Gastroesophageal sphincter (tissue), 4 donors: ENCODE measurements around the gene TMEM184A. TPM values are rescaled to one million over a fixed set of nuclear protein-coding genes. Genes with fewer than 3 reads are reported as not detected.

ENCODE experiments used
- ATAC-seq: fragments of 150-250 bp; one replicate; pipeline ENCODE4 v1.9.1; 2016; ENCODE audit warnings: mild to moderate bottlenecking, moderate library complexity
- H3K27ac ChIP-seq, 4 donors: fragments of 200-600 bp; sonication (generic) in 3 of 4; 1 replicate in 3 of 4; 2 replicates in 1 of 4; pipeline ENCODE4 v1.5.1; 2016 to 2019
- H3K27me3 ChIP-seq: fragments of 200-600 bp; sonication (generic); one replicate; pipeline ENCODE4 v1.5.1; 2019
- H3K36me3 ChIP-seq, 2 donors: fragments of 200-600 bp; sonication (generic); one replicate each; pipeline ENCODE4 v1.5.1; 2019; ENCODE audit warnings: control low read depth in 1 of 2
- H3K4me1 ChIP-seq, 3 donors: fragments of 200-600 bp; sonication (generic); 1 replicate in 2 of 3; 2 replicates in 1 of 3; pipeline ENCODE4 v1.5.1; 2016 to 2019; ENCODE audit warnings: control low read depth in 2 of 3
- H3K4me3 ChIP-seq, 2 donors: fragments of 200-600 bp; sonication (generic); one replicate each; pipeline ENCODE4 v1.5.1; 2019; ENCODE audit warnings: mild to moderate bottlenecking in 1 of 2, moderate library complexity in 1 of 2
- H3K9me3 ChIP-seq, 3 donors: fragments of 200-600 bp; sonication (generic); one replicate each; pipeline ENCODE4 v1.5.1; 2017 to 2019; ENCODE audit warnings: control low read depth in 2 of 3
- CTCF ChIP-seq, 4 experiments: fragments of 200-600 bp in 2 of 4; fragments of 450-650 bp in 2 of 4; sonication (generic) in 1 of 4; IDR thresholded peaks; one replicate each; pipeline ENCODE4 v1.5.1; 2017 to 2019; ENCODE audit warnings: antibody characterized with exemption in 4 of 4, mild to moderate bottlenecking in 2 of 4, moderate library complexity in 2 of 4
- EP300 ChIP-seq: sonication (generic); formaldehyde crosslinking; IDR thresholded peaks from one replicate; pipeline ENCODE4 v1.6.1; 2017; ENCODE audit warnings: antibody characterized with exemption, mild to moderate bottlenecking
- POLR2A ChIP-seq, 2 donors: fragments of 450-650 bp; IDR thresholded peaks; one replicate each; pipeline ENCODE4 v1.6.1; 2017; ENCODE audit warnings: antibody characterized with exemption in 2 of 2, mild to moderate bottlenecking in 2 of 2, moderate library complexity in 1 of 2
- POLR2AphosphoS5 ChIP-seq: sonication (generic); formaldehyde crosslinking; IDR thresholded peaks from one replicate; pipeline ENCODE4 v1.6.1; 2017; ENCODE audit warnings: antibody characterized with exemption
- WGBS, 2 donors: methylation state at CpG; one replicate each; pipeline ENCODE4 v1.1.5; 2018; ENCODE audit warnings: low coverage in 1 of 2; 5-methylcytosine and 5-hydroxymethylcytosine counted together
- total RNA-seq, 4 donors: library from RNA; depleted of rRNA; stranded (reverse); fragments of >200 nt; gene quantifications; one replicate each; pipeline ENCODE4 v1.1.0, GENCODE V29; 2016

Gene TMEM184A
- total RNA-seq, 4 donors from 2014 or later = 0.15 to 1.5 (median 0.31) TPM; not detected in 1

- 72% methylated on average over 5 of the region's 35 CpGs; no CpG with 5 or more reads in 1 of the 2 donors for WGBS, 2 donors
- H3K4me3 ChIP-seq = no peak overlapping the region
- H3K27ac ChIP-seq = no peak overlapping the region
- H3K36me3 ChIP-seq = peaks cover 0 to 22% of the 10 kb centered on the region in 2 donors
- ATAC-seq = no peak
- H3K27me3 ChIP-seq = no peaks in the 10 kb centered on the region
- H3K4me1 ChIP-seq = peaks cover 0 to 6% (median 0%) of the 10 kb centered on the region in 3 donors
- no peaks in the 10 kb centered on the region for H3K9me3 ChIP-seq
- no peak for TF ChIP-seq POLR2A (IDR thresholded peaks at IDR 0.05)
- TF ChIP-seq CTCF (IDR thresholded peaks at IDR 0.05) = no peak
- TF ChIP-seq POLR2AphosphoS5 = no peak
Observed at GRCh38 chr7:1547777-1548437, 8.1 kb downstream of the TMEM184A start.

- Histone ChIP-seq H3K9me3 (no peaks in the 10 kb centered on the region), H3K4me3 (no peak overlapping the region), H3K4me1 (peaks cover 0 to 6% (median 0%) of the 10 kb centered on the region in 3 donors), H3K27me3 (no peaks in the 10 kb centered on the region), H3K36me3 (peaks cover 0 to 29% of the 10 kb centered on the region in 2 donors), H3K27ac (no peak overlapping the region)
- 84% methylated on average over 12 of the region's 41 CpGs; no CpG with 5 or more reads in 1 of the 2 donors for WGBS, 2 donors
- TF ChIP-seq CTCF (IDR thresholded peaks at IDR 0.05) = no peak
- no peak for TF ChIP-seq POLR2A (IDR thresholded peaks at IDR 0.05)
- no peak for TF ChIP-seq EP300
- no peak for TF ChIP-seq POLR2AphosphoS5
- no peak for ATAC-seq
Observed at GRCh38 chr7:1546909-1547776, 8.9 kb downstream of the TMEM184A start.

- H3K4me1 ChIP-seq = peaks cover 0 to 6% (median 0%) of the 10 kb centered on the region in 3 donors
- no peaks in the 10 kb centered on the region for H3K9me3 ChIP-seq
- 94% methylated on average over 3 of the region's 28 CpGs; no CpG with 5 or more reads in 1 of the 2 donors for WGBS, 2 donors
- peaks cover 0 to 37% of the 10 kb centered on the region in 2 donors for H3K36me3 ChIP-seq
- TF ChIP-seq EP300 (no peak), CTCF (IDR thresholded peaks at IDR 0.05) (no peak), POLR2AphosphoS5 (no peak), POLR2A (IDR thresholded peaks at IDR 0.05) (no peak)
- H3K4me3 ChIP-seq = no peak overlapping the region
- H3K27me3 ChIP-seq = no peaks in the 10 kb centered on the region
- no peak for ATAC-seq
- H3K27ac ChIP-seq = no peak overlapping the region
Observed at GRCh38 chr7:1546274-1546908, 9.6 kb downstream of the TMEM184A start.

- ATAC-seq = no peak
- WGBS, 2 donors = no CpG with 5 or more reads among the region's 40 CpGs
- H3K36me3 ChIP-seq = peaks cover 0 to 44% of the 10 kb centered on the region in 2 donors
- no peaks in the 10 kb centered on the region for H3K9me3 ChIP-seq
- H3K27me3 ChIP-seq = no peaks in the 10 kb centered on the region
- no peak overlapping the region for H3K27ac ChIP-seq
- H3K4me3 ChIP-seq = no peak overlapping the region
- no peak for TF ChIP-seq EP300
- TF ChIP-seq POLR2A (IDR thresholded peaks at IDR 0.05) = no peak
- TF ChIP-seq POLR2AphosphoS5 = no peak
- TF ChIP-seq CTCF (IDR thresholded peaks at IDR 0.05) = no peak
- peaks cover 0 to 6% (median 0%) of the 10 kb centered on the region in 3 donors for H3K4me1 ChIP-seq
Observed at GRCh38 chr7:1545417-1546246, 10.4 kb downstream of the TMEM184A start.
